ENCODE measurements around the gene RAB27B.

Gene RAB27B

DNA sequence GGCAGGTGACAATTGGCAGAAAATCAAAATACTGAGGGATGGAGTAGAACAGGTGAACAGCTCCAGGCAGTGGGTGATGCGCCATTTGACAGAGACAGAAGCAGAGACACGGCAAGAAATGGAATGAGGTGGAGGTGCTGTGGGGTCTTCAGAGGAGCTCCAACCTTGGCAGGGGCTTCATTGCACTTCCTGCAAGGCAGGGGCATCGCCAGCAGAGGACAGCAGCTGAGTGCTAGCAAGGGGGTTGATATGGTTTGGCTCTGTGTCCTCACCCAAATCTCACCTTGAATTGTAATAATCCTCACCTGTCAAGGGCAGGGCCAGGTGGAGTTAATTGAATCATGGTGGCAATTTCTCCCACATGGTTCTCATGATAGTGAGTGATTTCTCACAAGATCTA lies 88.2 kb downstream of the RAB27B start:
- DNase-seq: no peak

DNA sequence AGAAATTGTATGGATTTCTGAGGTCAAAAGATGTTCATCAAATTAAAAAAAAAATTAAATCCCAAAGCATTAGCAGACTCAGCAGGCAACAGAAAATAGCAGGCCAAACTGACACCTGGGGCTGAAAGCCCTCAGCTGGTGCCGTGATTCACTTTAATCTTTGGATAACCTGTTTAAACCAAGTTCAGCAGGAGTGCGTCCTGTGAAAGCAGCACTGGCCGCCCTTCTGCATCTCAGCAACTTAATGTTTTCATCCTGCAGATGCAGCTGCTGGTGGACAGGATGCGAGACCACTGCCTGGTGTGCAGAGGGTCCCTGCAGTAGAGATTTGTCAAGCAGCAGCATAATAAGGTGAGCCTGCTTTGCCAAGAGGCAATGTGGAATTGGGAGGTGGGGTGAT lies 89.8 kb downstream of the RAB27B start:
- no peak for DNase-seq

DNA sequence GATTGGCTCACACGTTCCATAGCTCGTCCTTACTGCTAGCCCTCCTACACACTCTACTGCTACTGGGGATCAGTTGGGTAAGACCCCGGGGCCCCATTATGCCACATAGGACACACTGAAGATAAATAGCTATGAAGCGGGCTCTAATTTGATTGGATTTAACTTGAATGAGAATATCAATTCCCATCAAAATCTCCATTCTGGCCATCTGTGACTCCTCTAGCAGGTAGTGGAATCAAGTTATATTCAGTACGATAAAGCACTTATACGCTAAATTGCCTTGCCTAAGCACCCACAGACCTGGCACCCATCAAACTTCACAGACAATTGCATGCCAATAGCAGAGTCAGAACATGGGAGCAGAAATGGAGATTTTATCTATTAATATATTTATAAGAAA lies 91.1 kb downstream of the RAB27B start:
- no peak for DNase-seq

DNA sequence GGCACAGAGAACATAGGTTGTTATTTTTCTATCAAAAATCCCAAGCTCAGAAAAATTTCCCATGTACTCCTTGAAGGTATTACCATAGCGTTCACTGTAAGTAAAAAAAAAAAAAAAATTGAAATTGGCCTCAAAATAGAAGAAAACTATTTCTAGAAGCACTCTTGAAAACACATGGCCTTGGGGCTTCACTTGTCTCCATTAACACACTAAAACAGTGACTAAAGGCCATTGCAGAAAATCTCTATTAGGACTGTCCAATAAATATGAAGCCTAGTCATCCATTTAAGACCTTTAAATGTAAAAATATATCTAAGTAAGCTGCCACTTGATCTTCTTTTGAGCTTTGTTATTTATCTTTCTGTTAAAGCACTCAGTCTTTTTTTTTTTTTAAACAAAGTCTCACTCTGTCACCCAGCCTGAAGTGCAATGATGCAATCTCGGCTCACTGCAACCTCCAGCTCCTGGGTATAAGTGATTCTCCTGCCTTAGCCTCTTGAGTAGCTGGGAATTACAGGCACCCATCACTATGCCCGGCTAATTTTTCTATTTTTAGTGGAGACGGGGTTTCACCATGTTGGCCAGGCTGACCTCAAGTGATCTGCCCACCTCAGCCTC lies 95.2 kb downstream of the RAB27B start:
- DNase-seq: no peak

DNA sequence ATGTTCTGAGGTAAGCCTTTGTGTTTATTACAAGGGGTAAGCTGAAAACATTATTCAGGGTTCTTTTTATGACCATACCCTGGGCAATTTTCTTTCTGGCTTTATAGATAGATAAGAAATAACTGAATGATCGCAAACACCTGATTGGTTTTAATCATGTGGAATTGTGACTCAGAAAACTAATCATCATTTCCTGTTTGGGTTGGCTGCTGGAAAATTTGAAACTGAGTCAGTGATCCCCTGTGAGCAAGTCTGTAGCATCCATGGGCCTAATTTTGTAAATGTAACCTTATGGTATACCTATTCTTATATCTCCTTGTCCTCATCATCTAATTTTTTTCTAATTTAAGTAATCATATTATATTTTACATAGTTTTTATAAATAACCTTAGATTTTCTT lies 96.7 kb downstream of the RAB27B start:
- DNase-seq: no peak

GRCh38 chr18:54926593-54927325 lies 98.5 kb downstream of the RAB27B start:
- DNase-seq: no peak

DNA sequence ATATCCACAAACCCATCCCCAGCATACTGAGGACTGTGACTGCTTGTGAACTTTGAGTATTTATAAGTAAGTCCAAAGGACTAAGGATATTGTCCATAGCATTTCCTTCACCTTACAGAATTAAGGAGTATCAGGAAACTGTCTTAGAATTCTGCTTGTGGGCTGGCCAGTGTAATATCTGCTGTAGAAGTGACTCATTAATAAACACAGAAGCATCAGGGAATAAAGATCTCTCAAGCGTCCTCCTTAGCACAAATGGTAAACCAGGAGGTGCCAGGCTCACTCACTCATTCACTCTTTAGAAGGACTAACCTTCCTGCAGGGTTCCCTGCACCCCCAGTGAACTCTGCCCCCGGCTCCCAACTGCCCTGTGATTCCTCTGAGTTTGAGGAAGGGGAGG lies 100.0 kb downstream of the RAB27B start:
- DNase-seq: no peak

DNA sequence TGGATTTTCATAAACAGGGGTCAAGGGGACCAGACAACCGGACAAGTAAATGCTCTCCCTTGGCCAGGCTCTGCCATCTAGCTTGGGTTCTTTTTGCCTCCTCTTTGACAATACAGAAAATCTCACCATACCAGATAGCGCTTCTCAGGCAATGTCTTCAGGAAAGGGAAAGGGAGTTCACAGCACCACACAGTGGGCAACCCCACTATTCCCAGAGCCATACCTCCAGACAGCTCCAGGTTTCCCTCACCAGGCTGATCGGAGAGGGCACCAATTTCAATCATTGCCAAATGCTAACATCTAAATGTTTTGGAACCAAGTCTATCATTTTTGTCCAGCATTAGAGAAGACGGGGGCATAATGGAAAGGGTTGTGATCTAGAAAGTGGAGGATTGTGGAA lies 102.9 kb downstream of the RAB27B start:
- no peak for DNase-seq

- no peak for DNase-seq
These were observed 104.2 kb downstream of the RAB27B start for GRCh38 chr18:54932472-54932871.

DNA sequence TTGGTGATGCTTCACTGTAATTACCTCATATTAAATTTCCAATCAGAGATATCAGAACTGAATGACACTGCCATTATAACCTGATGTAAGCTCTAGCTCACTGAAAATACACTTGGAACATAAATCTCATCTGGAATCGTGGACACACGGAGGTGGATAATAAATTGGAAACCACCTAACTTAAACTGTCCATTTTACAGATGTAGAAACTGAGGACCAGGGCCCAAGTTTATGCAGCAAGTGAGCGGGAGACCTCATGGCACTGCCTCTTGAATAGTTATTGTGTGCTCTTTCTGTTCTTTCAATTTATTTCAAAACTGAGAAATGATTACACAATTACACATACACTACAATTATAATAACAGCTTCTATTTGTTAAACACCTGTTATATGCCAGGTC lies 110.2 kb downstream of the RAB27B start:
- no peak for DNase-seq

DNA sequence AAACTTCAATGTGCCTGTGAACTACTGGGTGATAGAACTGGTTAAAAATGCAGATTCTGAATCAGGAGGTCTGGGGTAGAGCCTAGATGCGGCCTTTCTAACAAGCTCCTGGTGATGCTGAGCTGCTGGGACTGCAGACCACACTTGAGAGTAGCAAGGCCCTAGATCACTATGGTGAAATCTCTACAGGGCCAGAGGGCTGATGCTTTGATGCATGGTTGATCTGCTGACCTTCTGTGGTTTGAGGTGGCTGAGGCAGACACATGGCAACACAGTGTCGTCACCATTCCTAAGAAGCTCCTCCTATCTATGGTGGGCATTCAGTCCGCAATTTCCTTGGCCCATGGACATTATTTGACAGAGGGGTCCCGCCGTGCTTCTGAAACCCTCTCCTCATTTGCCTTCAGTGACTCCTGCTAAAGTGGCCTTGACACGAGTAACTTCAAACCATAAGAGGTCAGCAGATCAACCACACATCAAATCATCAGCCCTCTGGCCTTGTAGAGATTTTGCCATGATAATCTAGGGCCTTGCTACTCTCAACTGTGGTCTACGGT lies 111.2 kb downstream of the RAB27B start:
- no peak for DNase-seq

DNA sequence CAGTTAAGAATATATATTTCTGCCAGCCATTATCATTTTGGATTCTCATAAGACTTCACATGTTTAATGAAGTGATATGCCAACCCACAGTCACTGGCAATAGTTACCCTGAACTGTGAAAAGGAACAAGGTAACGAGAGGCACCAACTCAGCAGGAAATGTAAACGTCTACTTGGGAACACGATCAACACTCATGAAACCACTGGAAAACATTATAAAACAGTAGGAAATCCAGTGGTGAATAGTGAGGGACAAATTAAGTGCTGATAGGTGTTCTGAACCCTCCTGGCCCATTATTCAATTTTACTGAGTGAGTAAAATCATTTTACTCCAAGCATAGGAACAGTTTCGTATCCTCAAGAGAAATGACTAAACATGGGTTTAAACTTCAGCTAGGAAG lies 113.9 kb downstream of the RAB27B start:
- DNase-seq: no peak

DNA sequence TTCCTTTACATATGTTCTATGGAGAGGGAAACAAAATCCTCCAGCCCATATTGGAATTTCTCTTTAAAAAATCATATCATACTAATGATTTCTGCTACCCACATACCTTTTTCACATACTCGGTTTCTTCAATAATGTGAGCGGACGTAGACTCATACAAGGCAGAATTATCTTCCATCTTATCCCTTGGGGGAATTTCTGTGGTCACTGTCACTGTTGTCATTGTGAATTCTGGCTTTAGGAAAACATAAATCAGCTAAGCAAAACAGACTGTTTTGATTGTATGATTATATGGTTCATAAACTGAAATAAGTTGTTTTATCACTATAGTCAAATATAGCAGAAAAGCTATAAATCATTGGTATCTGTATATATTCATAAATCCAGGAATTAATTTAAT lies 114.3 kb downstream of the RAB27B start:
- DNase-seq: no peak

Measured in NCI-H2029 treated with DMSO at 0.1 percent for 48 hours (cell line).